Stimulated activated CD4-positive, alpha-beta T cell treated with anti-CD3 and anti-CD28 coated beads, Interleukin-1b, Interleukin-23, amount 100 ng/mL, for 24 hours (primary cell): ENCODE measurements around the gene F10.

Experiments used
- DNase-seq, 4 experiments: peaks; one replicate each; pipeline ENCODE4 v3.0.0-alpha.2; 2020; ENCODE audit warnings: low read depth in 4 of 4, low spot score in 1 of 4

F10 gene

GRCh38 chr13:113166681-113167080, 44.1 kb downstream of the F10 start:
- DNase-seq, result no peak

GRCh38 chr13:113167155-113167554, 44.6 kb downstream of the F10 start:
- no peak for DNase-seq

- no peak for DNase-seq
Measured at GRCh38 chr13:113167575-113167974, 45.0 kb downstream of the F10 start.

DNA sequence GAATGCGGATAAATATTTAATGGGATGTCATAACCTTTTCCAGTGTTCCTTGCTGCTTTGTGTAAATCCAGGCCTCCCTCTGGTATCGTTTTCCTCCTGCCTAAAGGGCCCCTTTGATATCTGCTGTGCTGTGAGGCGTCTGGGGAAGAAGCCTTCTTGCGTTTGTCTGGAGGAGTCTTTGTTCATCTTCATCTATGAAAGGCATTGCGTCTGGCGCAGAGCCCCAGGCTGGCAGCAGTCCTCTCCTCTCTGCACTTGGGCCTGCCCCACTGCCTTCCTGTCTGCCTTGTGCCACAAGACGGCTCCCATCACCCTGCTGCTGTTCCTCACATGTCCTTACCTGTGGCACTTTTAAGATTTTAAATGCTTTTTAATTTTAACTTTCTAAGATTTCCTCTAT, 45.6 kb downstream of the F10 start:
- no peak for DNase-seq

DNA sequence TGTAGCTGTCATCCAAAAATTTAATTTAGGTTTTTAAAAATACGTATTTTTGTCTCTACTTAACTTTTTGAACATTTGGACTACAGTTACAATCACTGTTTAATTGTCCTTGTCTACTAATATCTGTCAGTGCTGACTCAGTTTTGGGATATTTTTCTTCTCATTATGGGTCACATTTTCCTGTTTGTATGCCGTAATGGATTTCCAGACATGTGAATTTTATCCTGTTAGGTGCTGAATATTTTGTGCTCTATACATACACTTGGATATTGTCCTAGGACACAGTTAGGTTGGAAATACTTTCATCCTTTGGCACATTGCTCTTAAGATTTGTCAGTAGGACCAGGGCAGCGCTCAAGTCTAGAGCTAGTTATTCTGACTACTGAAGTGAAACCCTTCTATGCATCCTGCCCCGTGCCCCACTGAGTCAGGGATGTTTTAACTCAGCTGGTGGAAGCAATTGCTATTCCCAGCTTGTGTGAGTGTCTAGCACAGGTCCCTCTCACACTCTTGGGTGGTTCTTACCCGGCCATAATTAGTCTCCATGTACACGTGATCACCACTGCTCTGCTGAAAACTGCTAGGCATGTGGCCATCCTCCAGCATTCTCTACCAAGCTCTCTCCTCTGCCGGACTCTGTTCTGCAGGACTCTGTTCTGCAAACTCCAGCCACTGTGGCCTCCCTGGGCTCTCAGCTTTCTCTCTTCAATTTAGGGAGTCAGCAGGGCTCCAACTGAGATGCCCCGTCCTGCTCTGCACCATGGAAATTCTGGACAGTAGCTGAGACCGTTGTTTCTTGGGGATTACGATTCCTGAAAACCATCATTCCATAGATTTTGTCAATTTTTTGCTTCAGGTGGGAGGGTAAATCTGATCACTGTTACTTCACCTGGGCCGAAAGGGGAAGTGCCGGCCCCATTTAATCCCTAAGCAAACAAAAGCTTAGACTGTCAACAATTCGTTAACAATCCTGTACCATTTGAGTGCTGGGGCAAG, 47.0 kb downstream of the F10 start:
- no peak for DNase-seq

DNA sequence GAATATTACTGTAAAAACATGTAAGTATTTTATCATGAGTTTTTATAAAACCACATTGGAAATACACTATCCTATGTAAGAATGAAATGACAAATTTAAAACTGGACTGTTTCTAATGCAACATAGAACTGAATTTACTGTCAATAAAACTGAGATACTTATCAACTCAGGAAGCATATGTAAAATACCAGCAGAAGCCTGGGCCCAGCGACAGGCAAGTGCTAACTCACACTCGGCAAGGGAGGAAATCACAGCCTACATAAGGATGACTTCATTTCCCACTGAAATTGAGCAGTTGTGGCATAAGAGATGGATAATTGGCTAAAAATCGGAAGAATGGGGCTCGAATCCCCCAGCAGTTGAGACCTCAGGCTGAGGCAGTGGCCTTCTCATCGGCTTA, 47.9 kb downstream of the F10 start:
- no peak for DNase-seq

GRCh38 chr13:113171250-113172125, 48.9 kb downstream of the F10 start:
- no peak for DNase-seq

GRCh38 chr13:113172419-113172926, 49.9 kb downstream of the F10 start:
- DNase-seq, result no peak

GRCh38 chr13:113176280-113176679, 53.7 kb downstream of the F10 start:
- DNase-seq, result no peak

GRCh38 chr13:113176822-113177221, 54.2 kb downstream of the F10 start:
- DNase-seq, result no peak

DNA sequence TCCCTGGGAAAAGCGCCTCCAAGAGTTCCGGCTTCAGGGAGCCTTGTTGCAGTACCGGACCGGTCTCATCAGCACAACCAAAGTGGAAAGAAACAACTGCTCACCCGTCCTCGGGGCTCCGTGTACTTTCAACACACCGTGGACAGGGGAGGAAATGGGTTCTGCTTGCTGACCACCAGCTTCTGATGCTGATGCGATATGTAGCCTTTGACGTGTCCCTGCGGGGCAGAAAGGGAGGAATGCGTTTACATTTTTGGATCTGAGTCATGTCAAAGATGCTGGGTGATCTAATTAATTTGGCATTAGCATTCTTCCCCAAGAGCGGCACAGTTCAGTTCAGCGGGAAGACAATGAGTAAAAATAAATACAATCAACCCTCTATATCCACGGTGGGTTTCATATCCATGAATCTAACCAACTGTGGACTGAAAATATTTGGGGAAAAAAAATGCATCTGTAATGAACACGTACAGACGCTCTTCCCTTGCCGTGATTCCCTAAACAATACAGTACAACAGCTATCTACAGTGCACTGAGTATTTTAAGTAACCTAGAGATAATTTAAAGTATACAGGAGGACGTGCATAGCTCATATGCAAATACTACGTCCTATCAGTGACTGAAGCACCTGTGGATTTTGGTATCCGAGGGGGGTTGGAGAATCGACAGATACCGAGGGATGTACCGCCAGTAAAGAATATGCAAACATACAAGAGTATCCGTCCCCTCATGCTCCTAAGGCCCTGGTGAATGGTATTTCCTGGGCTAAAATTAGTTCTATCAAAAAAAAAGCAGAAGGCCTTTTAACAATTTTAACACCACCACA, 55.7 kb downstream of the F10 start:
- no peak for DNase-seq

DNA sequence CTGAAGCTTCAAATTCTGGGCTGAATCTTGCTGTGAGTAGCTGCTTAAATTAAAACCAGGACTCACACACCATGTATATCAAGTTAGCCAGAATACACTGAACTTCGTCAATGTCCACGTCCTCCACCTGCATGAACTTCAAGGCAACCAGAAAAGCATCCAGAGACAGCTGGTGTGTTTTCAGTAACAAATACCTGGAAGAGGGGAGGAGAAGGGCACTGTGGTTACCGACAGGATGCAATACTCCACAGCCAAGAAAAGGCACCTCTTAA, 56.2 kb downstream of the F10 start:
- DNase-seq, result no peak

- DNase-seq, result no peak
Measured at GRCh38 chr13:113179374-113180230, 57.0 kb downstream of the F10 start.

- DNase-seq, result no peak
Measured at GRCh38 chr13:113182046-113182445, 59.4 kb downstream of the F10 start.

DNA sequence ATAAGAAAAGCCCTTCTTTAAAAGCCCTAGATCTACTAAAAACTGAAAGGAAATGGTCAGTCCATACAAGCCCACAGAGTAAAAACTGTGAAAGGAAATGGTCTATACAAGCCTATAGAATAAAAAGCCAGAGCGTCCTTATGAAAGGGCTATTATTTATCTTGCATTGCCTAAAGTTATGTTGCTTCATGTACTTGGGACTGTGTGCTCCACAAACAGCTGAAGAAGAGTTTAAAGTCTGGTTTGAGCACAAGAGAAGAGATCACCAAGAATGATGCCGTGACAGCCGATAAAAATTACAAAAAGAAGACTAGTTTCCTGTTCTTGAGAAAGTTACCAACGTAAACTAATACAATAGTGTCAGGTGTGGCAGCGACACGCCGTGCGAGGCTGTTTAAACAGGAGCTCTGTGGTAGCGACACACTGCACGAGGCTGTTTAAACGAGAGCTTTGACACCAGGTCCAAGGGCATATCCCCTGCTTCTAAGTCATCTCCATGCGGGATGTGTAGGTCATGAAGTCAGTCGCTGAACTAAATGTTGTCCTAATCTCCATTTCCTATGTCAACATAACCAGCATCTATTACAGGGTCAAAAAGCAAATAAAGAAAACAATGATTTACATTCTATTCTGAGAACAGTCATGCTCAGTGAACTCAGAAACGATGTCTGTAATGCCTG, 61.0 kb downstream of the F10 start:
- DNase-seq, result no peak

DNA sequence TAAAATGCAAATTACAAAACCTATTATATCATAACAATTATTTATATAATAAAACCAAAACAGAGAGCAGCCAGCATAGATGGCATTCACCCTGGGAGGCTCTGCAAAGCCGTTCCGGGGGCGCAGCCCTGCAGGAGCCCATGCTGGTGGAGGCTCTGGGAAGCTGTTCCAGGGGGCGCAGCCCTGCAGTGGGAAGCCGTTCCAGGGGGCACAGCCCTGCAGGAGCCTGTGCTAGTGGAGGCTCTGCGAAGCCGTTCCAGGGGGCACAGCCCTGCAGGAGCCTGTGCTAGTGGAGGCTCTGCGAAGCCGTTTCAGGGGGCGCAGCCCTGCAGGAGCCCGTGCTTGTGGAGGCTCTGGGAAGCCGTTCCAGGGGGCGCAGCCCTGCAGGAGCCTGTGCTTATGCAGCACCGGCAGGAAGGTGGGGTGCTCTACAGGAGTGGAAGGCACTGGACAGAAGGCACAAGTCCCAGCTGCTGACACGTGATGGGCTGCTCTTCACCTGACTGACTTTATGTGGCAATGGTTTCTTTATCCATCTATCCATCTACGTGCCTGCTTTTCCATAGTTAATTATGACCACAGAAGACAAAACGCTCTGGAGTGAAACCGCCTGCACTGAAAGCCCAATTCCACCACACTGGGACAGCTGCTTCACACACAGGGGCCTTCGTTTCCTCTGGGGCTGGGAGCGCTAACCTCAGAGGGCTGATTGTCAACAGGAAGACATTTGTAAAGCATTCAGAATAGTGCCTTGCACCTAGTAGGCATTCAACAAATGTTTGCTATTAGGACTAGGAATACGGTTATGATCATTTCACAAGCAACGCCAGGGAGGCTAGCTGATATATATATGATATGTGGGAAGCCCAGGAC, 62.2 kb downstream of the F10 start:
- no peak for DNase-seq

DNA sequence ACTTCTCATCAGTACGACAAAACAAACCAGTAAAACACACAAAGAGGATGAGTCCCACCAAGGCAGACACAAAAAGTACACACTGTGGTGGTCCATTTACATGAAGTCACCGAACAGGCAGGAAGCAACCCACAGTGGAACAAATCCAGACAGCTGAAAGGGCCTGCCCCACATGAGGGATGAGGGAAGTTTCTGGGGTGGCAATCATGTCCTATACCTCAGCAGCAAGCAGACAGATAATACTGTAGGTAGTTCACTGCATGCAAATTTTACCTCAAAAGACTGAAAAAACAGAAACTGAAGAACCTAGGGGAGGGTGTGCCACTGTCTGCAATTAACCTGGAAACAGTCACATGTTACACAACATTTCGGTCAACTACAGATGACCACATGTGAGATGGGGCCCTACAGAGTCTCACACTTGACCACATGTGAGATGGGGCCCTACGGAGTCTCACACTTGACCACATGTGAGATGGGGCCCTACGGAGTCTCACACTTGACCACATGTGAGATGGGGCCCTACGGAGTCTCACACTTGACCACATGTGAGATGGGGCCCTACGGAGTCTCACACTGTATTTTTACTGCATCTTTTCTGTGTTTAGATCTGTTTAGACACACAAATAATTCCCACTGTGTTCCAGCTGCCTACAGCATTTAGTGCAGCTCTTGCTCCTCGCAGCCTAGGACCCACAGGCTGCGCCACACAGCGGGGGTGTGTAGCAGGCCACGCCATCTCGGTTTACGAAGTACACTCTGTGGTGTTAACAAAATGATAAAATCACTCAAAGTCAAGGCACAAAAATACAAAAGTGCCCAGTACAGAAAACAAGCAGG, 63.7 kb downstream of the F10 start:
- DNase-seq, result no peak

DNA sequence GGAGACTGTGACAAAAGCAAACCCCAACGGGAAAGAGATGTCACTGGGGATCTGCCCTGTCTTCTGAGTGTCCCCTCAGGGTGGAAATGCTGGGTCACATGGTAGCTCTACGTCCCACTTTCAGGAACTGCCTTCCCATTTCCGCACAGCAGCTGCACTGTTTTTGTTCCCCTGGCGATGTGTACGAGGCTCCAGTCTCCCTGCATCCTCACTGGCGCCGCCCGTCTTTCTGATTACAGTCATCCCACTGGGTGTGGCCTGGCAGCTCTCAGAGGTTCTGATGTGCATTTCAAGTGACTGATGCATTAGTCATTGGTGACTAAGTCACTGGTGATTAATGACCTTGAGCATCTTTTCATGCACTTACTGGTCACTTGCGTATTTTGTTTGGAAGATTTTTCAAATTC, 64.7 kb downstream of the F10 start:
- DNase-seq, result peak; percentile 38 to 59 (median 47)
